GM12872 (cell line): ENCODE results near the gene TSPAN32.

ENCODE experiments used
- TF ChIP-seq, protein P1 (sequence below): IDR thresholded peaks from 3 replicates; pipeline ENCODE4 v1.5.1; 2011; ENCODE audit warnings: low read depth, mild to moderate bottlenecking, low read length, moderate library complexity; ENCODE audit not compliant: insufficient read depth

The TSPAN32 gene

DNA sequence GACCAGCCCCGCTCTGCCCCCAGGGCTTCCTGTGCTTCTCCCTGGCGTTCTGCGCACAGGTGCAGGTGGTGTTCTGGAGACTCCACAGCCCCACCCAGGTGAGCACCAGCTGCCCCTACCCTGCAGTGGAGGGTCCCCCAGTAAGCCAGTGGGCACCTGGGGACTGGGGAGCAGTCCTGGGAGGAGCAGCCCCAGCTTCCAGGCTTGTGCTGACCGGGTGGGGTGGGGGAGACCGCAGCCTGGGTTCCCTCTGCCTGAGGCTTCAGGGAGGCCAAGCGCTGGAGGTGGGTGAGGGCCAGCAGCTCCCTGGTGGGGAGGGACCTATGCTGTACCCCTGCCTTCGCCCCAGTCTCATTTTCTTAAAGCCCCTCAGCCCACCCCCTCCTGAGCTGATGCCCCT lies 6.9 kb downstream of the TSPAN32 start:
- TF ChIP-seq, protein P1, sequence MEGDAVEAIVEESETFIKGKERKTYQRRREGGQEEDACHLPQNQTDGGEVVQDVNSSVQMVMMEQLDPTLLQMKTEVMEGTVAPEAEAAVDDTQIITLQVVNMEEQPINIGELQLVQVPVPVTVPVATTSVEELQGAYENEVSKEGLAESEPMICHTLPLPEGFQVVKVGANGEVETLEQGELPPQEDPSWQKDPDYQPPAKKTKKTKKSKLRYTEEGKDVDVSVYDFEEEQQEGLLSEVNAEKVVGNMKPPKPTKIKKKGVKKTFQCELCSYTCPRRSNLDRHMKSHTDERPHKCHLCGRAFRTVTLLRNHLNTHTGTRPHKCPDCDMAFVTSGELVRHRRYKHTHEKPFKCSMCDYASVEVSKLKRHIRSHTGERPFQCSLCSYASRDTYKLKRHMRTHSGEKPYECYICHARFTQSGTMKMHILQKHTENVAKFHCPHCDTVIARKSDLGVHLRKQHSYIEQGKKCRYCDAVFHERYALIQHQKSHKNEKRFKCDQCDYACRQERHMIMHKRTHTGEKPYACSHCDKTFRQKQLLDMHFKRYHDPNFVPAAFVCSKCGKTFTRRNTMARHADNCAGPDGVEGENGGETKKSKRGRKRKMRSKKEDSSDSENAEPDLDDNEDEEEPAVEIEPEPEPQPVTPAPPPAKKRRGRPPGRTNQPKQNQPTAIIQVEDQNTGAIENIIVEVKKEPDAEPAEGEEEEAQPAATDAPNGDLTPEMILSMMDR: no peak

DNA sequence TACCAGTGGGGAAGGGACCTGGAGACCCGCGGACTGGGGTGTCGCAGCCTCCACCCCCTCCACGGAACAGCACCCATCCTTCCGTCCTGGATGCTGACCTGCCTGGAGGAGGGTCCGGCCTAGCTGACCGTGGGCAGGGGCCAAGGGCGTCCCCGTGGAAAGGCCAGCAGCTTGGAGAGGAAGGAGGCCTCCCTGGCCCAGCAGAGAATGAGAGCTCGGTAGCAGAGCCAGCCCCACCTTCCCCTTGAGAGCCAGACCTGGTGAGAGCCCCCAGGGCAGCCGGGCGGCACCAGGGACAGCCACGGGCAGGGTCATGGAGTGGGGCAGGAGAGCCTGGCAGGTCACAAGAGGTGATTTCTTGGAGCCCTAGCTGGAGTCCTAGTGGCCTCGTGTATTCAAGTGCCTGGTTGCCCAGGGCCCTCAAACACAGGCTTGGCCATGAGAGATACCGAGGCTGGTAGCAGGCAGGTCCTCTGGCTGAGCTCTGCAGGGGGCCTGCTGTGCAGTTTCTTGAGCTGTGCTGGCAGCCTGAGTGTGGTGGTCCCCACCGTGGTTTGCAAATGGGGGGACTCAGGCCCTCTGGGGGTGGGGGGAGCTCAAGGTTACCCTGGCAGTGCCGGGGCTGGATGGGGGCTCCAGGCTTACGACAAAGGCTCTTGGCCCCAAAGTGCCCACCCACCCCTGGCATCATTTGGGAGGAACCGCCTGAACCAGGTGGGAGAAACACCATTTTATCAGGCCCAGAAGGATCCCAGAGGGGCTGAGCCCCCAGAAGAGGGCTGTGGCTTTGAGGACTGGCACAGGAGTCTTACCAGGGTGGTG lies 7.6 kb downstream of the TSPAN32 start:
- TF ChIP-seq, protein P1: no peak

DNA sequence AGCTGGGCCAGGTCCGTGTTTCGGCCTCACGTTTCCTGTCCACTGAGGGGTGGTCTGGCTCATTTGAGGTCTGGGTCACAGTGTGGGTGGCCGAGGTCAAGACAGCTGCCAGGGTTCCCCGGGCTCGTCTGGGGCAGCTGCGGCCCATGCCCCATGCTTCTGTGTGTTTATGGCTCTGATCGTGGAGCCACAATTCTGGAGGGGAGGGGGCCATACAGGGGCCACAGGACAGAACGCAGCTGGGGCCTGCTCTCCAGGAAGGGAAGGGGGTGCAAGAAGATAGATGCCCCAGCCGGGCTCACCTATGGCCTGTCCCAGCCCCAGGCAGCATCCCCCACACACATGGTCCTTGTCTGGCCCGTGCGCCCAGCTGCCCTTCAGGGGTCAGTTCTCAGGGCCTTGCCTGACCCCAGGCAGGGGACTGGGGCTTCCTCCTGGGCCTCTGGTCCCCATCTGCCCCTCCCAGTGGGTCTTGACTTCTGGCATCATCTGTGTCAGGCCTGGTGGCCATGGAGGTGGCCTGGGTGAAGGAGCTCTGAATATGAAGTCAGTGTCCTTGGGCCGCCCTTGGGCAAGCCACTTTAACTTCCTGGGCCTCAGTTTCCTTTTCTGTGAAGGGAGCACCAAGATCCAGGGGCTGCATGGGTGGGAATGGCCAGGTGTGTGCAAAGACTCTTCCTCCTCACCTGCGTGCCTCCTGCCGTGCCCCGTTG lies 8.4 kb downstream of the TSPAN32 start:
- TF ChIP-seq, protein P1: no peak

DNA sequence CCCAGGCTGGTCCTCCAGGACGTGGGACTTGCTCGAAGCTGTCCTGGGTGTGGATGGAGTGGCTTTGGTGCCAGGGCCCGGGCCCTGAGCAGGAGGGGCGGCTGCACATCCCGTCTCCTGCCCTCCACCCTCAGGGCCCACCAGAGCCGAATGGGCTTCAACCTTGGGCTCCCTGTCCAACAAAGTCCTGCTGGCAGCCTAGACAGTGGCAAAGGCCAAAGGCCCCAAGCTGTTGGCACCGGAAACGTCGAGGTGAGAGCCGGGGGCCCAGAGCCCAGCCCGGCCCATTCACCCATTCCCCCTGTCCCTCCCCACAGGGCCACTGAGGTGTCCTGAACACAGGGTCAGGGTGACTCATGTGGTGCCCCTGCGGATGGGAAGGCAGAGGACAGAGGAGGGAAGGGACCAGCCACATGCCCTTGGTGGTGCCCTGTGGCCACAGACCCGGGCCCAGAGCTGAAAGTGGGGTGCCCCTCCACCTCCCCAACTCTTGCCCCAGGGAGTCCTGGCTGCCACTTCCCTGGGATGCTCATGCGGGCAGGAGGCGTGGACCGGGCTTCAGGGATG lies 9.1 kb downstream of the TSPAN32 start:
- TF ChIP-seq, protein P1: no peak

DNA sequence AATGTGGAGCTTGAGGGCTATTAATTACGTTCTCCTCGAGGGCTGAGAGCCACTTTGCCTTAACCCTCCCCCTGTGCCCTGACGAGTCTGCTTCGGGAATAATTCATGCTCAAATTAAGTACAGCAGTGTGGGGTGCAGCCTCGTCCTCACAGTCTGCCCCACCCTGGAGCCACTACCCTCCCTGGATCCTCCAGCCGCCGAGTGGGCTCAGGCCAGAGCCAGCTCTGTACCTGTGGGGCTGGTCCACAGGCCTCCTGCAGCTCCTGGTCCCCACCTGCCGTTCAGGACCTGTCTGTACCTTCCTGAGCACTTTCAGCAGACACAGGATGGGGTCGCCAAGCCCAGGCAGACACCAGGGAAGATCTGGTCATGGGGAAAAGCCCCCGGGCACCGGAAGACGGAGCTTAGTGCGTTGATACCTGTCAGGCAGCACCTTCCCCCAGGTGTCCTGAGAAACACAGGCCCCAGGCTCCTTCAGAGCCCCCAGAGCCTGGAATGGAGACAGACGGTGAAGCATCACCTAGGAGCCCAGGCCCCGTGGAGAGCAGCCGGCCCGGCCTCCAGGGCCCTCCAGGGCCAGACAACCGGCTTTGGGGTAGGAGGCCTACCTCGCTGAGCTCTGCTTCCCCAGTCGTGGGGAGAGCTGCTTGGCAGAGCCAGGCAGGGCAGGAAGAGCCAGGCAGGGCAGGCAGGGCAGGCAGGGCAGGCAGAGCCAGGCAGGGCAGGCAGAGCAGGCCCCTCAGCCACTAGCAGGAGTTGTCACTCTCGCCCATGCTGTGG lies 9.7 kb downstream of the TSPAN32 start:
- TF ChIP-seq, protein P1: no peak

DNA sequence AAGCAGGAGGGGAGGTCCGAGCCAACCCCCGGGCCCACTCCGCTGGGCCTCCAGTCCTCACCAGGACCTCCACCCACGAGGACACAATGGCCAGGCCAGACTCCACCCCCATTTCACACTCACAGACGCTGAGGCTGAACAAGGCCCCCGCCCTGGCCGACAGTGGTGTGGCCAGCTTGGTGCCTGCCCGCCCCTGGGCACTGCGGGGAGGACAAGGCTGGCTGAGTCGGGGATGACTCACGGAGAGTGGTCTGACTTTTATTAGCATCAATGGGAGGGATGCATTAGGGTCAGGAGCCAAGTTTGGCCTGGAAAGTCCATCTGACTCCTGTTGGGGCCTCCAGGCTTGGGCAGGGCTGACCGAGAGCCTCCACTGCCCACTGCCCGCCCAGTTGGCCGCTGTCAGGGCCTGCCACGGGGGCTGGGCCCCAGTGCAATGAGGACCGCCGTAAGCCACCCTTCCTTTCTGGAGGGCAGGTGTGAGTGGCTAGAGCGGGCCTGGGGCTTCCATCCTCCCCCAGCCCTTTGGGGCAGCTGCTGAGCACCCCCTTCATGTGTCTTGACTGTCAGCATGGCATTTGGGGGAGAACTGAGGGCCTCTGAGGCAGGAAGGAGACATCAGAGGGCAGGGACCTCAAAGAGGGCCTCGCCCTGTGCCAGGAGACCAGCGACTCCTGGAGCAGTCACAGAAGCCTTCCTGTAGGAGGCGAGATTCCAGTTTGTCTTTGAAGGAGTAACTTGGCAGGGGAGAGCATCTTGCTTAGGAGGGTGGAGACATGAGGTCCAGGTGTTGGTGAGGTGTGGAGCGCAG lies 10.6 kb downstream of the TSPAN32 start:
- TF ChIP-seq, protein P1: no peak
